Measurements from ENCODE around the gene POLR2E.

POLR2E gene

DNA sequence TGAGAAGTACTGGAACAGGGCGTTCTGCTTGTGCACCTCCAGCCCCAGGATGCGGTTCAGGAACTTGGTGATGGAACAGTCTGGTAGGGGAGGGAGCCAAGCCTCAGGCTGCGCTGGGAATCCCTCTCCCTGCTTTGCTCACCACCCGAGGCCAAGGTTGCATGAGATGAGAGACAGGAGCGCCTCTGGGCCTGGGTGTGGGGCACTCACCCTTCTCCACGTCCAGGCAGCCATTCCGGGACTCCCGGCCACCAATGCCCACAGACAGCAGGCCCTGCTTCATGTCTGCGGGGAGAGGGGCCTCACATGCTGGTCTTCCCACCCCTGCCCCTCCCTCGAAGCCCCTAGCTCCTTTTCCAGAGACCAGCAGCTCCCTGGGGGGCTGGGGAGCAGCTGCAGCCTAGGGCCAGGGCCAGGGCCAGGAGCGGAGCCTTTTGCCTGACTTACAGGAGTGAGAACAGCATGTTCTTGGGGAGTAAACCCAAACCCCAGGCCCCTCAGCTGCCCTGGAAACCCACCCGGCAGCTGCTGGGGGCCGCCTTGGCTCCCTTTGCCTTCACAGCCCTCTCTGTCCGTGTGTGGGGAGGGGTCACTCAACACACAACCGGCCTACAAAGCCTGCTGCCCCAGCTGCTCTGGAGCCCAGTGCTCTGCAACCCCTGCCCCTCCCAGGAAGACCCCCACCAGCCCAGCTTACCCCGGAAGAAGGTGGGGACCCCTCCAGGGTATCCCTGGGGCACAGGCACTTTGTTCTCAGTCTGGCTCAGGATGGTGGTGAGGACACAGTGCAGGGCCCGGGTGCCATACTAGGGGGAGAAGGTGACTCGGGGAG lies 15.8 kb upstream of the POLR2E start:
- no peak for DNase-seq (ENCODE audit: low spot score)

DNA sequence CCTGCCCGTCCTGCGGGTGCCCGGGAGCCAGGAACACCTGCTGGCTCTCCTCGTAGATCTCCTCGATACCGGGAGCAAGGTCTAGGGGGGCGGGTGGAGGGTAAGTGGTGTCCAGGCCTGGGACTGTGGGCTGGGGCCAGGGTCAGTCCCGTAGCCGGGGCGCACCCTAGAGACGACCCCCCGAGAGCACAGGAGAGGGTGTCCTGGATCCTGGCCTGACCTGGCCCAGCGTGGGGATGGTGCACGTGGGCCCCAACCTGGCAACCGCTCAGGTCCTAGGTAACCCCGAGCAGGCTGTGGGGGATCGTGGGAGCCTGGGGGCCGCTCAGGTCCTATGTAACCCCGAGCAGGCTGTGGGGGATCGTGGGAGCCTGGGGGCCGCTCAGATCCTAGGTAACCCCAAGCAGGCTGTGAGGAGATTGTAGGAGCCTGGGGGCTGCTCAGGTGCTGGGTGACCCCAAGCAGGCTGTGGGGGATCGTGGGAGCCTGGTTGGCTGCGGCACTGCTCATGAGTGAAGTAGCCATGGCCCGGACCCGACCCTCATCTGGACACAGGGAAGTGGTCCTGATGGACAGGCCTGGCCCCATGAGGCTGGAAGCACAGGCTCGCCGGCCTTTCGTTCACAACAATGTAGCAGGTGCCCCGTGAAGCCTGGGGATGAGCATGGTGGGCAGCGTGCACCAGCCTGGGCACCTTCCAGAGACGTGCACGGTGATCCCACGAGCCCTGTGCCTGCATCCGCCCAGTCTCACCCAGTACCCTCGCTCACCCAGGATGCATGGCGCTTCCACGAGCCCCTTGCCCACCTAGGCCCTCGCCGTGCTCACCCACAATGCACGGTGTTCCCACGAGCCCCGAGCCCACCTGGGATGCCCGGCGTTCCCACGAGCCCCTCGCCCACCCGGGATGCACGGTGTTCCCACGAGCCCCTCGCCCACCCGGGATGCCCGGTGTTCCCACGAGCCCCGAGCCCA lies 14.8 kb upstream of the POLR2E start:
- DNase-seq (ENCODE audit: low spot score) = no peak

DNA sequence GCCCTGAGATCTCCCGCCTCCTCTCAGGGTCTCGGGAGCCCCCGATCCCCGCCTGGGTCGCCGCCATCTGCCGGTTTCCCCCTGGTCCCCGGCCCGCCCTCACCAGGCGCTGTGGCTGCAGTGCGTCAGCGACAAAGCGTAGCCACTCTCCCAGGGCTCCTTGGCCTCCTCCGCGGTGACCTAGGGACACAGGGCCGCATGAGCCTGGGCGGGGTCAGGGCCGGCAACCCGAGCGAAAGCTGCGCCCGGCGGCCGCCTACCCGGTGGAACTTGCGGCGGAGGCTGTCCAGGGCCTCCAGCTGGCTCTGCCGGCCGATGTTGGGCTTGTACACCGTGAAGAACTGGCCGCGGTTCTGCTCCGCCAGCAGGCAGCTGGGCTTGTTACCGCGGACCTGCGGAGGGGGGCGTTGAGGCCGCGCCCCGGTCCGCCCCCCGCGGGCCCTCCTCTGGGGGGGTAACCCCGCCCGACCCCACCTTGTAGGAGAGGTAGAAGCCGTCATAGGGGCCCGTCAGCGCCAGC lies 13.9 kb upstream of the POLR2E start:
- DNase-seq (ENCODE audit: low spot score) = no peak

DNA sequence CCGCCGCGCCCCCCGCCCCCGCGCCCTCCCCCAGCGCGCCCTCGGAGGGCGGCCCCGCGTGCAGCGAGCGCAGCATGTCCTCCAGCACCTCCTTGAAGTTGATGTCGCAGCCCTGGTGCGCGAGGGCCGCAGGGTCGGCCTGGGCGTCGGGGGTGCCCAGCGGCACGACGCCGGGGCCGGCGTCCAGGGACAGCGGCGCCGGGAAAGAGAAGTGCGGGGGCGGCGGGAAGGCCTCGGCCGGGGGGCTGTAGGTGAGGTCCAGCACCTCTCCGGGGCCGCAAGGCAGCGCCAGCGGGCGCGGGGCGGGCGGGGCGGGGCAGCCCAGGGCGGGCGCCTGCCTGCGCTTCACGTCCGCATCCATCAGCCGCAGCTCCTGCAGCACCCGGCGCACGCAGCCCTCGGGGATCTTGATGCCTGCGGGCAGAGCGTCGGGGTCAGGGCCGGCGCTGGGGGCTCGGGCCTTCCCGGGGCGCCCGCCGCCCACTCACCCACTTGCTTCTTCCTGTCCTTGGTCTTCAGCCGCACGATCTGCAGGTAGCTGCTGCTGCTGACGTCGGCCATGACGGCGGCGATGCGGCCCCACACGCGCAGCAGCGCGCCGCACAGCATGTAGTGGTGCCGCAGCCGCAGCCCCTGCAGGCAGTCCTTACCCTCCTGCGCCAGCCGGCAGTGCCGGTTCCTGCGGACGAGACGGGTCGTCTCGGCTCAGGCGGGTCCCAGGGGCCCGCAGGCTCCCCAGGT lies 13.3 kb upstream of the POLR2E start:
- no peak for DNase-seq (ENCODE audit: low spot score)

DNA sequence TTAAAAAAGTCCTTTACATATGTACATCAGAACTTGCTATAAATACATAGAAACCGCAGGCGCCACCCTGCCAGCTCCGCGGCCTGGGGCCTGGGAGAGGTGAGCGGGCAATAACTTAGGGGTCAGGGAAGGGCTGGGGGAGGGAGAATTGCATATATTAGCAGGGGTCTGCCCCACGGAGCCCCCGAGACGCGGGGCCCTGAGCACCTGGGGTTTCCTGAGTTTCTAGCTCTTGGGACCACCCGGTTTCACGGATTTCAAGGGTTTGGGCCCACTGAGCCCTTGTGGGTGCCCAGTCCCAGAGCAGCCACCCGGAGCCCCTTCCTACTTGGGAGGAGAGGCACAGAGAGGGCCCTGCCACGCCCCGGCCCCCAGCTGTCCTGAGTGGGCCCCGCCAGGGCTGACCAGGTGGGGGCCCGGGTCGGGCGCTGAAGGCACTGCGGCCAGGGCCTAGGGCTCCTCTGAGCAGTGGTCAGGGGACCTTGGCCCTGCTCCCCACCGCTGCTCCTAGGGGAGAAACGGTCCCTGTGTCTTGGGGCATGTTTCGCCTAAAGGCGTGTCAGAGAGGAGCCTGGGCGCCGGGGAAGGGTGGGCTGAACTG lies 12.6 kb upstream of the POLR2E start:
- DNase-seq (ENCODE audit: low spot score) = no peak

DNA sequence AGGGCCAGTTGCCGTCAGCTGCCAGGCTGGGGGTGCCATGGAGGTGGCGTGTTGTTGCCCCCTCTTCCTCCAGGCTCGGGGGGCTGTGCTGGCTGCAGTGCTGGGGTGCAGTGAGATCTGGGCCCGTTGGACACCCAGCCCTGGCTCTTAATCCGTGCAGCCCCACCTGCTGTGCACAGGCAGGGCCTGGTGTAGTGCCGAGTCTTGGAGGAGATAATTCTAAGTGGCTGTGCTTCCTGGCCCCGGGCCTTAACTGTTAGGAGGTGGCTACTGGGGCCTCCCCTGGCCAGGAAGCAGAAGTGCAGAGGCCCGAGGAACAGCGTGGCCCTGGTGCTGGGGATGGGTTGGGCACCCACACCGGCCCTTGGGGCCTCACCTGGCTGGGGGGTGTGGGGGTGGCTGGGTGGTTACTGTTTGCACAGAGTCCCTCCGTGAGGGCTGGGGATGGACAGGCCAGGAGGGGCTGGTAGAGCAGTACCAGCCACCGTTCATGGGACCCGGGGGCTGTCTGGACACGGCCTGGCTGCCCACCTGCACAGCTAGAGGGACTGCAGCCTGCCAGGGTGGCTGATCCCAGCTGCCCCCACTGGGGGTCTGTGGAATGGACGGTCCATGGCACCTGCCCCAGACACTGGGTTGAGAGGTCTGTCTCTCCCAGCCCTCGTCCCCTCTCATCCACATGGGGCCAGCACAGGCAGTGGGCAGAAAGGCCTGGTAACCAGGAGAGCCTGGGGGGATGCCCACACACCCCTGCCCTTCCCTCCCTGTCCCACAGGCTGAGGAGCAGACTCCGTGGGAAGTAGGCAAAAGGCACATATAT lies 11.9 kb upstream of the POLR2E start:
- DNase-seq (ENCODE audit: low spot score) = no peak

DNA sequence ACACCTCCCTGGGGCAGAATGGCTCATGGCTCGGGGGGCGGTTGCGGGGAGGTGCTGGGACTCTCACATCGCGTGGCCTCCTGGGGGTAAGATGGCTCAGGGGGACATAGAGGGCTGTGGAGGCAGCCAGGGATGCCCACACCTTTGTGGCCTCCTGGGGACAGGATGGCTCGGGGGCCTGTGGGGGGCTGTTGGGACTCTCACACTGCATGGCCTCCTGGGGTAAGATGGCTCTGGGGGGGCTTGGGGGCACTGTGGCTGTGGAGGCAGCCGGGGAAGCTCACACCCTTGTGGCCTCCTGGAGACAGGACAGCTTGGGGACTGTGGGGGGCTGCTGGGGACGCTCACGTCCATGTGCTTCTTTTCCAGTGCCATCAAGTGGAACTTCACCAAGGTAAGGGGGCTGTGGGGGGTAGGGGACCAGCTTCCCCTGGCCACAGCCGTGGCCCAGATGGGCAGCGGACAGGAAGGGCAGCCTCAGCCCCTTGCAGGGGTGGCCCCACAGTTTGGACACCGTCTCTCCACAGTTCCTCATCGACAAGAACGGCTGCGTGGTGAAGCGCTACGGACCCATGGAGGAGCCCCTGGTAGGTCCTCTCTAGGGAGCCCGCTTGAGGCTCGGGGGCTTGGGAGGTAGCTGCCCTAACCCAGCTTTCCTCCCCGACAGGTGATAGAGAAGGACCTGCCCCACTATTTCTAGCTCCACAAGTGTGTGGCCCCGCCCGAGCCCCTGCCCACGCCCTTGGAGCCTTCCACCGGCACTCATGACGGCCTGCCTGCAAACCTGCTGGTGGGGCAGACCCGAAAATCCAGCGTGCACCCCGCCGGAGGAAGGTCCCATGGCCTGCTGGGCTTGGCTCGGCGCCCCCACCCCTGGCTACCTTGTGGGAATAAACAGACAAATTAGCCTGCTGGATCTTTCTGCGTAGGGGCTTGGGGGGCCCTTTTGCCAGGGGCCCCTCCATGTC lies 11.0 kb upstream of the POLR2E start:
- DNase-seq (ENCODE audit: low spot score) = no peak

DNA sequence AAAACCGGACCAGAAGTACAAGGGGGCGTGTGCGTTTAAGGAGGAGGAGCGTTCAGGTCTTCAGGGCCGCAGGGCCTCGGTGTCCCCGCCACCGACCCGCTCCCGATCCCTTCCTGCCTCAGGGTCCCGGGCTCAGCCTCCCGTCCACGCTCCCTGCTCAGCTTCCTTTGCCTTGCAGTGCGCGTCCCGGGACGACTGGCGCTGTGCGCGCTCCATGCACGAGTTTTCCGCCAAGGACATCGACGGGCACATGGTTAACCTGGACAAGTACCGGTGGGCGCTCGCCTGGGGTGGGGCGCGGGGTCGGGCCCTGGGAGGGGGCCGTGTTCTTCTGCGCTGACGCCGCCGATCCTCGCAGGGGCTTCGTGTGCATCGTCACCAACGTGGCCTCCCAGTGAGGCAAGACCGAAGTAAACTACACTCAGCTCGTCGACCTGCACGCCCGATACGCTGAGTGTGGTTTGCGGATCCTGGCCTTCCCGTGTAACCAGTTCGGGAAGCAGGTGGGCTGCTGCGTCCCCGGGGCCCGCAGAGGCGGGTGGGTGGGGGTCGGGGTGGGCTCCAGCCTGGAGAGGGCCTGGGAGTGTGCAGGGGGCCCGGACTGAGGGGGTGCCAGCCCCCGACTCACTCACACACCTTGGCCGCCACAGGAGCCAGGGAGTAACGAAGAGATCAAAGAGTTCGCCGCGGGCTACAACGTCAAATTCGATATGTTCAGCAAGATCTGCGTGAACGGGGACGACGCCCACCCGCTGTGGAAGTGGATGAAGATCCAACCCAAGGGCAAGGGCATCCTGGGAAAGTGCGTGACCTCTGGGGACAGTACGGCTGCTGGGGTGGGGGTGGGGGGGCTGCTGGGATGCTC lies 10.1 kb upstream of the POLR2E start:
- no peak for DNase-seq (ENCODE audit: low spot score)

DNA sequence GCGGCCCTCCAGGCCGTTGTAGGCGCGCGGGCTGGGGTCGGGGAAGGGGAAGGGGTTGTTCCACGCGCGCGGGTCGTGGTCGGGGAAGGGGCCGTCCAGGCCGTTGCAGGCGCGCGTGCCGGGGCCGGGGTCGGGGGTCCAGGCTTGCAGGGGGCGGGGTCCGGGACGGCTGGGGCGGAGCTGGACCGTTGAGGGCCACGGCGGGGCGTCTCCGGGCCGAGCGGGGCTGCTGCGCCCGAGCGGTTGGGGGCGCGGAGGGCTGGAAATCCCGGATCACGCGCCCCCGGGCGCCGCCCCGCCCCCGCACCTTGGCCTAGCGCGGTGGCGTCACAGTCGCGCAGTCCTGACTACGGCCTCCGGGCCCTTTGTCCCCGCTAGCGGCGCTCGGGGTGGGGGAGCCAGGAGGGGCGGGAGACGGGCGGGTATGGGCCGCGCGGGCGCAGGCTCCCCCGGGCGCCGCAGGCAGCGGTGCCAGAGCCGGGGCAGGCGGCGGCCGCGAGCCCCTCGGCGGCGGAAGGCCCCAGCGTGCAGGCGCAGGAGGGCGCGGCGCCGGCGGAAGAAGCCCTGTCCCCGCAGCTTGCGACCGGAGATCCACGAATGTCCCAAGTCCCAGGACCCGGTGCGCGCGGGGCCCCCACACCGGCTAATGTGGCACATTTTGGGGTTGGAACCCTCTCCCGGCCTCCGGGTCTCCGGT lies 9.3 kb upstream of the POLR2E start:
- peak; percentile 55 for DNase-seq (ENCODE audit: low spot score)

DNA sequence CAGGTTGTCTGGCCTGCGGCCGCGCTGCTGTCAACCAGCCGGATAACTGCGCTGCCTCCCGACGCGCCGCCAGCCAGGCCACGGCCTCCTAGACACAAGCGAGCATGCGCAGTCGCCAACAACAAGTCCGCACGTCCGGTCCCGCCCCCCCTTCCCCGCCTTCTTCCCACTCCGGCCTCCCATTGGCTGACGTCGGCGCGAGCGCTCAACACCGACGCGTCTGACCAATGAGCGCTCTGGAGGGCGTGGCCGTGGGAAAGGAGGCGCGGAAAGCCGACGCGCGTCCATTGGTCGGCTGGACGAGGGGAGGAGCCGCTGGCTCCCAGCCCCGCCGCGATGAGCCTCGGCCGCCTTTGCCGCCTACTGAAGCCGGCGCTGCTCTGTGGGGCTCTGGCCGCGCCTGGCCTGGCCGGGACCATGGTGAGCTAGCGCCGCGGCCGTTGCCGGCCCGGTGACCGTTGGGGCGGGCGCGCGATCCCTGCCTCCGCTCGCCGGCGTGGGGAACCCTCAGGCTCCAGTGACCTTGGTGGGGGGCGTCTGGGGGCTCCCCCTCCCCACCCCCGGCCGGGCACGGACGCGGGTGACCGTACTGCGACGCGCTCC lies 8.6 kb upstream of the POLR2E start, which contains the start of gene GPX4:
Gene GPX4 (plus strand): TSS at position 287 of the 603 bp plus-strand sequence. CDS start 50 bp downstream, at position 337.
- peak; percentile 98 for DNase-seq (ENCODE audit: low spot score)

DNA sequence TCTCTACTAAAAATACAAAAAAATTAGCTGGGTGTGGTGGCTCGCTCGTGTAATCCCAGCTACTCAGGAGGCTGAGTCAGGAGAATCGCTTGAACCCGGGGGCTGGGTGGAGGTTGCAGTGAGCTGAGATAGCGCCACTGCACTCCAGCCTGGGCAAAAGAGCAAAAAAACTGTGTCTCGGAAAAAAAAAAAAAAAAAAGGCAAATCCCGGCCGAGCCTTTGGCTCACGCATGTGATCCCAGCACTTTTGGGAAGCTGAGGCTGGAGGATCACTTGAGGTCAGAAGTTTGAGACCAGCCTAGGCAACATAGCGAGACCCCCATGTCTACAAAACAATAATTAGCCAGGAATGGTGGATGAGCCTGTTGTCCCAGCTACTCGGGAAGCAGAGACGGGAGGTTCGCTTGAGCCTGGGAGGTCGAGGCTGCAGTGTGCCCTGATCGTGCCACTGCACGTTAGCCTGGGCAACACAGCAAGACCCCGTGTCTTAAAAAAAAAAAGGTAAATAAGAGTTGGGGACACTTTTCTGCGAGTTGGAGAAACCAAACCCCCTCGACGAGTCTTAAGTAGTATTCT lies 8.0 kb upstream of the POLR2E start:
- DNase-seq (ENCODE audit: low spot score) = no peak

DNA sequence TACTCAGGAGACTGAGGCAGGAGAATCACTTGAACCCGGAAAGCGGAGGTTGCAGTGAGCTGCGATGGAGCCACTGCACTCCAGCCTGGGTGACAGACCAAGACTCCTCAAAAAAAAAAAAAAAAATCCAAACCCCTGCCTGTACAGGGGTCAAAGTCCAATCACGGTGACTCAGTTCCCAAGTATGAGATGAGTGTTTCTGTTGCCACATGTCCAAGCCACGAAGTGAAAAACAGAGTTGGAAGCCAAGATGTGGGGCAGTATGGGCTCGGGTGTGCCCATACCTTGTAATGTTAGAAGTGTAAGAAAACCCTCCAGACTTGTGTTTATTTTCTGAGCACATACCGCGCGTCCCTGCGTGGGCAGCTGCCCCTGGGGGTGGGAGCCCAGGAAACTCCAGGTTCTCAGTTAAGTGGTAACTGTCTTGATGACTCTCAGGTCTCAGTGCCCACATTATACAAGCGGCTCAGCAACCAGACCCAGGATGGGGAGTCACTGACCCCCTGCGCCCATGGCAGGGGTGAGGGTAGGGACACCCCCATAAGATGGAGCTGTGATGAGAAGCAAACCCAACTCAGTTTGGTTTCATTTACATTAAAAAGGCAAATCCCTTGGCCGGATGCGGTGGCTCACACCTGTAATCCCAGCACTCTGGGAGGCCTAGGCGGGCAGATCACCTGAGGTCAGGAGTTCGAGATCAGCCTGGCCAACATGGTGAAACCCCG lies 7.4 kb upstream of the POLR2E start:
- DNase-seq (ENCODE audit: low spot score) = peak; percentile 56

DNA sequence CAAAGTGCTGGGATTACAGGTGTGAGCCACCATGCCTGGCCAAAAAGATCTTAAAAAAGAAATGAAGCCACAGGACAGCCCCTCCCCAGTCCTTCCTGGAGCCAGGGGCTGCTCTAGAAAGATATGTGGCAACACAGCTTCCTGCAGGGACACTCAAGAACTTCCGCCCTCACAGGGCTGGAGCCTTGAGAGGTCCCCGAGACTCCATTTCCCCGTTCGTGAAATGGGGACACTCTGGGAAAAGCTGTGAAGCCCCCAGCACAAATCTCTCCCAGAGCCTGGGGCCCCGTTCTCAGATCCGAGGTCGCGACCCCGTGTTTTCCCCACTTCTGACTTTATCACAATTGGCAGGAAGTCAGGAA lies 6.1 kb upstream of the POLR2E start:
- DNase-seq (ENCODE audit: low spot score) = no peak

DNA sequence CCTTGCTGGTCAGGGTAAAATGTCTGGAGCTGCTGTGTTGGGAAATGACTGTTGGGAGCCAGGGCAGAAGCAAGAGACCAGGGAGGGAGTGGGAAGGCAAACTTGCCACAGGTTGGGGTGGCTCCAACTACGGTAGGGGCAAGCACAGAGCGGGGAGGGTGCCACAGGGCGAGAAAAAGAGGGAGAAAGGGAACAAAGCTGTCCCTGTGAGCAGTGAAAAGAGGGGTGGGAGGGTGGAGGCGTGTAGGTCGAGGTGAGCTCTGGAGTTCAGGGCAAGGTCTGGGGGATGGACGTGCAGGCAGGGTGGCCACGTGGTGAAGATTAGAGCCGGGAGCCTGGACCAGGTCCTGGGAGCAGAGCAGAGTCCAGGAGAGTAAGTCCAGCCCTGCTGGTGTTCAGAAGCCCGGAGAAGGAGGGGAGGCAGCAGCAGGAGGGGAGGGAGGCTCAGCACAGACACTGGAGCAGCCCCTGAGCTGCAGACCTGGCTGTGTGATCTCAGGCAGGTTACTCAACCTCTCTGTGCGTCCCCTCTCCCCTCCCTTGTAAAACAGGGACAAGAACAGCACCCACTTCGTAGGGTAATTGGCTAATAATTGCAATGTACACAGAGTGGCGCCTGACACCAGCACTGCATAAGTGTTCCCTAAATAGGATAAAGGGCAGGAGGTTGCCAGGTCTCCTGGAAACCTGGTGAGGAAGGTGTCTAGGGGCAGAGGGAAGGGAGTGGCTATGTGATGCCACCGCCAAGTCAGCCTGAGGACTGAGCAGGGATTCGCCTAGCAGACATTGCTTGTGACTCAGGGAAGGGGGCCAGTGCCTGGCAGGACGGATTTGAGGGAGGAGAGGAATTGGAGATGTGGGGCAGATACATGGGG lies 3.2 kb upstream of the POLR2E start:
- DNase-seq (ENCODE audit: low spot score) = no peak

DNA sequence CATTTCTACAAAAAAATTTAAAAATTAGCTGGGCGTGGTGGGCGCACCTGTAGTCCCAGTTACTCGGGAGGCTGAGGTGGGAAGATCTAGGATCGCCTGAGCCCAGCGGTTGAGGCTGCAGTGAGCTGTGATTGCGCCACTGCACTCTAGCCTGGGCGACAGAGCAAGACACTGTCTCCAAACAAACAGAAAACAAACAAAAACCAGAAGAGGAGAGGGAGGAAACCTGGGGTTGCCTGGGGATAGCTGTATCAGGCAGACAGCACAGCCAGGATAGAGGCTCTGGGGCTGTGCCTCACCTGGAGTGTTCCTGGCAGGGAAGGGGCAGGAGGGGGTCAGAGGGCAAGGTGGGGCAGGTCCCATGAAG lies 2.6 kb upstream of the POLR2E start:
- DNase-seq (ENCODE audit: low spot score) = no peak

DNA sequence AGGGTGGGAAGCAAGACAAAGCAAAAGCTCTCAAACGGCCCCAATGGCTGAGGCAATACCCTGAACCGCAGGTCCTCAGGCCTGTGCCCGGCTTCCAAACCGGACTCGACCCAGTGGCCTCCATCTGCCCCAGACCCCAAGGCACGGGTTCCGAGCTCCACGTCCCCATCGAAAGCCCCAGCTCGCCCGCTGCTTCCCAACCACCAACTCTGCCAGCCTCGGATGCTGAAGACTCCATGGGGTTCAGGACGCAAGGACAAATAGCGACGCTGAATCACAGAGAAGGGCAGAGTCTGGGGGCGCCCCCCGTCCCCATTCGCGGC lies 559 bp downstream of the POLR2E start:
- no peak for DNase-seq (ENCODE audit: low spot score)

All from CD4-positive, alpha-beta T cell treated with Interleukin-2 at 100 ng/mL for 4 hours (primary cell).